Right lobe of liver (tissue), 4 donors: Measurements from ENCODE around the gene GIN1.

ENCODE experiments used
- CTCF ChIP-seq, 4 donors: fragments of 200-600 bp in 3 of 4; fragments of 450-650 bp in 1 of 4; IDR thresholded peaks; one replicate each; pipeline versions ENCODE4 v1.5.1 to v1.8.0; 2016 to 2022; ENCODE audit warnings: antibody characterized with exemption in 4 of 4, mild to moderate bottlenecking in 2 of 4
- POLR2A ChIP-seq: fragments of 450-650 bp; IDR thresholded peaks from one replicate; pipeline ENCODE4 v1.6.1; 2017; ENCODE audit warnings: antibody characterized with exemption, mild to moderate bottlenecking
- donor health status: DM: no; HTN: no; CAD: no.
- donor health status: DM: no; HTN: no; CAD: no.
- donor health status: DM: no; HTN: yes; CAD: no.

GRCh38 chr5:103135461-103135860 is 15.5 kb upstream of the GIN1 start:
- no peak for TF ChIP-seq POLR2A
- no peak for TF ChIP-seq CTCF (IDR thresholded peaks at IDR 0.05)
